ENCODE results near the gene ST6GALNAC4. TPM values are rescaled to one million over a fixed set of nuclear protein-coding genes. Genes with fewer than 3 reads are reported as not detected.

Gene ST6GALNAC4
- total RNA-seq, 1 donor from 2014 or later = 25.6 TPM

DNA sequence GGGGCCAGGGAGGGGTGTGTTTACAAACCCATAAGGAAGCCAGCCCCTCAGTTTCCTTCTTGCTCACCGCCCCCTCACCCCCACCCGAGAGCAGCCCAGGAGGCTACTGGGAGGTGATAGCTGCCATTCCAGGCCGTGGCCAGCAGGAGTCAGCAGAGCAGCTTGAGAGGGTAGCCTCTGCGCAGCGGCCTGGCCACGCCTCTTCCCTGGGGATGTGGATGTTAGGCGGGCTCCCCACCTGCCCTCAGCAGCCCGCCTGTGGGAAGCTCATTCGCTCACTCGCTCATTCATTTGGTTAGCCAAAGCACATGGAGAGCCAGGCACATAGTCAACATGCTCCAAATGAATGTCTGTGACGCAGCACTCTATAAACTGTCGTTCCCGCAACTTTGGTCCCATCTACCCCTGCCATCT lies 26.9 kb upstream of the ST6GALNAC4 start:
- Mint-ChIP-seq H3K27ac (peak overlapping the region; percentile 51), H3K4me1 (ENCODE audit: low read depth) (peaks cover 15% of the 10 kb centered on the region), H3K27me3 (ENCODE audit: low read depth) (no peaks in the 10 kb centered on the region), H3K9me3 (no peaks in the 10 kb centered on the region), H3K4me3 (ENCODE audit: low read depth) (no peak overlapping the region), H3K36me3 (ENCODE audit: low read depth) (peaks cover 69% of the 10 kb centered on the region)
- DNase-seq (ENCODE audit: low spot score) = peak; percentile 65
- intact Hi-C loops (cut with micrococcal nuclease) = loop anchor here (1.0 to 2.0 kb wide), 3 partner anchors 27 to 173 kb away; no protein-coding TSS in a partner anchor

DNA sequence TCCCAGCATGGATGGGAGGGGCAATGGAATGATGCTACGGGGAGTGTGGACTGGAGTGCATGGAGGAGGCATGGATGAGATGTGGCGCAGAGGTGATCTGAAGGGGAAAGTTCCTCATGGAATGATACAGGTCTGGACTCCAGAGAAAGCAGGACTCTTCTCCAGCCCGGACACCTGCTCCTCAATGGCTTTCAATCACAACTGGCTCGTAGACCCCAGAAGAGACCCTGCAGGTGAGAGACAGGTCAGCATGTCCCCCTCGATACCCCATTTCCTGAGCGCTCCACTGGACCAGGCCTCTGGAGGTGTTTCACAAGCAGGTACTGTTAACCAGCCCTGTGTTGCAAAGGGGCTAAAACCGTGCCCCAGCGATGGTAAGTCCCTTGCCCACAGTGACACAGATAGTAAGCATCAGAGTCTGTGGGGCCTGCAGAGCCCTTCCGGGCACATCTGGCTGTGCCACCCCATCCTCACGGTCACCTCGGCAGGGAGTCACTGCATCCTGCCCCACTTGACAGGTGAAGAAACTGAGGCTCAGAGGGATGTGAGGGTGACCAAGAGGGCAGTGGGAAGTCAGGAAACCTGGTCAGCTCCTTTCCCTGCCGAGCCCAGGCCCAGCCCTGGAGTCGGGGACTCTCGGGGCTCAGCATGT lies 26.3 kb upstream of the ST6GALNAC4 start:
- H3K4me3 Mint-ChIP-seq (ENCODE audit: low read depth) = no peak overlapping the region
- no peaks in the 10 kb centered on the region for H3K9me3 Mint-ChIP-seq
- no peak for DNase-seq (ENCODE audit: low spot score)
- no peaks in the 10 kb centered on the region for H3K27me3 Mint-ChIP-seq (ENCODE audit: low read depth)
- peaks cover 12% of the 10 kb centered on the region for H3K4me1 Mint-ChIP-seq (ENCODE audit: low read depth)
- peak overlapping the region; percentile 56 for H3K27ac Mint-ChIP-seq
- intact Hi-C loops (cut with micrococcal nuclease) = loop anchor here (1.0 to 2.0 kb wide), 3 partner anchors 28 to 174 kb away; no protein-coding TSS in a partner anchor
- H3K36me3 Mint-ChIP-seq (ENCODE audit: low read depth) = peaks cover 64% of the 10 kb centered on the region

DNA sequence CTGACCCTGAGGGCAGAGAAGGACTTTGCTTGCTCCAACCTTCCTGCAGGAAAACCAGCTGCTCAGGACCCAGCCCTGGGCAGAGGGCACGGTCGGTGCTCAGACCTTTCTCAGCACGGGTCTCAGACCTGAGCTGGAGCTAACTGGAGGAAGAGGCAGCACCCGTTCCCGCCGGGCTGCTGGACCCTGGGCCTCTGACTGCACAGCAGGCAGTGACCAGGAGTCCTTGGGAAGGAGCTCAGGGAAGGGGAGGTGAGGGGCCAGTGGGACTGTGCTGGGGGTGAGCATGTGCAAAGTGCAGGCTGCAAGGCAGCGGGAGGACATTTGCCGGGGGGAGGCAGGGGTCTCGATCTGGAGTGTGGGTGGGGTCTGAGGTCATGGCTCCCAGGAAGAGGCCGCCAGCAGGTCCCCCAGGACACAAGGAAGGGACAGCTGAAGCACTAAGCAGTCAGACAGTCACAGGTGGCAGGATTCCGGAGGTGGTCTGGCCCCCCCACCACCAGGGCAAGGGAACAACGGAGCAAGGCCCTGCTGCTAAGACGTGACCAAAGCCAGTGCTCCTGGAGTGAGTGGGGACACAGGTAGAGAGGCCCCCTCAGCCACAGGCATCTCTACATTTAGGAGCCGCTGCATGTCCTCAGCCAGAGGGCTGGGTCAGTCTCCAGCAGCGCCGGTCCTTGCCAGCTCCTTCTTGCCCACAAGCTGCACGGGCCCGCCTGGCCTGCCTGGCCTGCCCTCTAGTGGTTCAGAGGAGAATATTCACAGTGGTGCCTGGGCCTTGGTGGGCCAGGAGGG lies 25.6 kb upstream of the ST6GALNAC4 start:
- H3K4me1 Mint-ChIP-seq (ENCODE audit: low read depth) = peaks cover 16% of the 10 kb centered on the region
- no peaks in the 10 kb centered on the region for H3K9me3 Mint-ChIP-seq

GRCh38 chr9:127941961-127942215 lies 25.0 kb upstream of the ST6GALNAC4 start:
- Mint-ChIP-seq H3K27ac (no peak overlapping the region), H3K36me3 (ENCODE audit: low read depth) (peaks cover 61% of the 10 kb centered on the region), H3K27me3 (ENCODE audit: low read depth) (no peaks in the 10 kb centered on the region), H3K4me1 (ENCODE audit: low read depth) (peaks cover 18% of the 10 kb centered on the region), H3K4me3 (ENCODE audit: low read depth) (no peak overlapping the region), H3K9me3 (no peaks in the 10 kb centered on the region)
- DNase-seq (ENCODE audit: low spot score) = no peak
- intact Hi-C loops (cut with micrococcal nuclease) = loop anchor here (2.0 kb wide), 2 partner anchors 29 to 175 kb away; no protein-coding TSS in a partner anchor

More for the DNA sequence above, 25.6 kb upstream of the ST6GALNAC4 start:
- no peak overlapping the region for H3K4me3 Mint-ChIP-seq (ENCODE audit: low read depth)
- DNase-seq (ENCODE audit: low spot score) = no peak
- no peaks in the 10 kb centered on the region for H3K27me3 Mint-ChIP-seq (ENCODE audit: low read depth)
- intact Hi-C loops (cut with micrococcal nuclease) = loop anchor here (1.0 to 2.0 kb wide), 3 partner anchors 28 to 174 kb away; no protein-coding TSS in a partner anchor
- peak overlapping the region; percentile 56 for H3K27ac Mint-ChIP-seq
- peaks cover 60% of the 10 kb centered on the region for H3K36me3 Mint-ChIP-seq (ENCODE audit: low read depth)

GRCh38 chr9:127941062-127941960 lies 24.5 kb upstream of the ST6GALNAC4 start:
- H3K4me1 Mint-ChIP-seq (ENCODE audit: low read depth) = peaks cover 24% of the 10 kb centered on the region
- no peaks in the 10 kb centered on the region for H3K9me3 Mint-ChIP-seq
- no peak overlapping the region for H3K4me3 Mint-ChIP-seq (ENCODE audit: low read depth)
- DNase-seq (ENCODE audit: low spot score) = no peak
- H3K27ac Mint-ChIP-seq = no peak overlapping the region
- H3K36me3 Mint-ChIP-seq (ENCODE audit: low read depth) = peaks cover 58% of the 10 kb centered on the region
- no peaks in the 10 kb centered on the region for H3K27me3 Mint-ChIP-seq (ENCODE audit: low read depth)
- intact Hi-C loops (cut with micrococcal nuclease) = no loop called here

DNA sequence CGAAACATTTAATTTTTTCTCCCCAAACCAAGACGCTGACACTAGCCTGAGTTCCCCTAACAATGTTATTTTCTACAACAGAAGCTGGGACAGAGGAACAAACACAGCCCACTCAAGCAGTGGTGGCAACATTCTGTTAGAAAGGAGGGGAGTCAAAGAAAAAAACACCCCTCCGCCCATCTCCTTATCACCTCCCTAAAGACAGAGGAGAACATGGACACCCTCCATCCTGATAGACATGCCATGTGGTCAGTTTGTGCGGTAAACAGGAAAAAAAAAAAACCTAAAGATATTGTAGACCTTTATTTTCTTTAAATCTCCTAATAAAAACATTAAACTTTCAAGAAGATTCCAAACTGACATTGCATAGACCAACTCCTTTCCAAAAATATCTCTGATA lies 23.8 kb upstream of the ST6GALNAC4 start:
- H3K27ac Mint-ChIP-seq = no peak overlapping the region

DNA sequence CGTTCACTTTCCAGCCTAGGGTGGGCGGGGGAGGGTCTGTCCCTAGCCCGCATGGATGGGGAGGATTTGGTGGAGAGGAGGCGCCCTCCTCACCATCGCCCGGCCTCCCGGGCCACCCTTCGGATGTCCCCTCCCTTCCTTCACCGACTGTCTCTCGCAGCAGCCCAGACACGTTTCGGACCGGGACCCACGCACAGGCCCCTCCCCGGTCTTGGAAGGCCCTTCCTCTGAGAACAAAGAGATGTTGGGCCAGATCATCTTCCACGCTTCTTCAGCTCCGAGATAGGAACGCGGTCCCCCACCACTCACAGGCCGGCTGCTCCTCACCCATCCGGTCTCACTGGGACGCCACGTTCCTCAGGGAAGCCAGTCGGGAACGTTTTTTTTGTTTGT lies 21.5 kb upstream of the ST6GALNAC4 start:
- Mint-ChIP-seq H3K36me3 (ENCODE audit: low read depth) (peaks cover 53% of the 10 kb centered on the region), H3K4me3 (ENCODE audit: low read depth) (peak overlapping the region; percentile 47), H3K27me3 (ENCODE audit: low read depth) (no peaks in the 10 kb centered on the region), H3K27ac (peak overlapping the region; percentile 55), H3K9me3 (no peaks in the 10 kb centered on the region), H3K4me1 (ENCODE audit: low read depth) (peaks cover 34% of the 10 kb centered on the region)
- intact Hi-C loops (cut with micrococcal nuclease) = no loop called here
- DNase-seq (ENCODE audit: low spot score) = no peak

More for the DNA sequence above, 23.8 kb upstream of the ST6GALNAC4 start:
- Mint-ChIP-seq H3K27me3 (ENCODE audit: low read depth) (no peaks in the 10 kb centered on the region), H3K4me1 (ENCODE audit: low read depth) (peaks cover 31% of the 10 kb centered on the region), H3K4me3 (ENCODE audit: low read depth) (no peak overlapping the region), H3K9me3 (no peaks in the 10 kb centered on the region), H3K36me3 (ENCODE audit: low read depth) (peaks cover 61% of the 10 kb centered on the region)
- intact Hi-C loops (cut with micrococcal nuclease) = no loop called here
- DNase-seq (ENCODE audit: low spot score) = no peak

DNA sequence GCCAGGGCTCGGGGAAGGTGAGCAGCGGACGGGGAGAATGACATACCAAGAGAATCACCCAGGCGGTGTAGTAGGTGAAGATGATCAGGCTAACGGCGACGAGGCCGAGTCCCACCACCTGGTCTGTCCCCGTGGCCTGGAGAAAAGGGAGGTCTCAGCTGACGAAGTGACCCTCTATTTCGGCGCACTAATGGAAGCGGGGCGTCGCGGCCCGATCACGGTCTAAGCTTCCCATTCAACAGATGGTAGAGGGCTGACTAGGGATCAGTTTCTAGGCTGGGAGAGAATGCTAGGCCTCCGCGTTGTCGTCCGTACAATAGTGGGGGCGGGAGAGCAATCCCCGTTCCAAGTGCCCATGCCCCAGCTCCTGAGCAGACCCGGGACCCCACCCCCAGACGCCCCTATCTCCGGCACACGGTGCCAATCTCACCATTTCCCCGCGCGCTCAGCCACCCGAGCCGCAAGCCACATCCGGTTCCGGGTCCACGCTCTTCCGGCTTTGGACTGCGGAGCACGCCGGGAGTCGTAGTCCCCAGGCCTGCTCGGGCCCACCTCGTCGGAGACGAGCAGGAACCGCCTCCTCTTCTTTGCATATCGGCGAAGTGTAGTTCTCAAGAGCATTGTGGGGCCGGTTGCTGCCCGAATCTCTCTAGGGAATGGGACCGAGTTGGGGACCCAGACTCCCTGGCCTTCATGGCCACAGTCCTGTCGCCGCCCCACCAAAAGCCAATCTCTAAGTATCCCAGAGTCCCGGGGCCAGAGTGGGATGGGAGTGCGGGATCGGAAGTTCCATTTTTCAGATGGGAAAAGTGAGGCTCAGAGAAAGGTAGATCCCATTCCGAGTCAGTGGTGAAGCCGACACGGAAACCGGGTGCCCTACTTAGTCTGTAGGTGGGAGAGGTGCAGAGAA lies 20.8 kb upstream of the ST6GALNAC4 start, which contains the start of gene DPM2:
Gene DPM2 (minus strand): TSS at position 467 of the 910 bp plus-strand sequence. CDS start 34 bp downstream, at position 433.
- Mint-ChIP-seq H3K4me1 (ENCODE audit: low read depth) (peaks cover 31% of the 10 kb centered on the region), H3K27ac (peak within 1 kb of the TSS; percentile 91), H3K9me3 (no peaks in the 10 kb centered on the region), H3K27me3 (ENCODE audit: low read depth) (no peaks in the 10 kb centered on the region), H3K4me3 (ENCODE audit: low read depth) (peak within 1 kb of the TSS; percentile 94), H3K36me3 (ENCODE audit: low read depth) (peaks cover 53% of the 10 kb centered on the region)
- intact Hi-C loops (cut with micrococcal nuclease) = no loop called here
- peak; percentile 87 for DNase-seq (ENCODE audit: low spot score)

DNA sequence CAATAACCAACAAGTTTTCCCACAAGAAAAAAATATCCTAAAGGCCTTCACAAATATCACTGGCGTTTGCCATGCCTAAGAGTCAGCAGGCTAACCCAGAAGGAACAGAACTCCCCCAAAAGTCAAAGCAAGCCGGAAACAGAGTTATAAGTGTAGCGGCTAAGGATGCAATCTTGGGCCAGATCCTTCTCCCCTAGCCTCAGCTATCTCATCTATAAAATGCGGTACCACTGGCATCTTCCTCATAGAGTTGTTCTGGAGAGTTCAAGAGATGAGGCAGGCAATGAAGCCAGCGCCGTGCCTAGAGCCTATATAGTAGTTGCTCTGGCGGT lies 20.2 kb upstream of the ST6GALNAC4 start:
- H3K36me3 Mint-ChIP-seq (ENCODE audit: low read depth) = peaks cover 47% of the 10 kb centered on the region
- peak overlapping the region; percentile 91 for H3K27ac Mint-ChIP-seq
- intact Hi-C loops (cut with micrococcal nuclease) = no loop called here
- no peaks in the 10 kb centered on the region for H3K9me3 Mint-ChIP-seq
- H3K4me1 Mint-ChIP-seq (ENCODE audit: low read depth) = peaks cover 31% of the 10 kb centered on the region
- DNase-seq (ENCODE audit: low spot score) = no peak
- H3K27me3 Mint-ChIP-seq (ENCODE audit: low read depth) = no peaks in the 10 kb centered on the region
- peak overlapping the region; percentile 94 for H3K4me3 Mint-ChIP-seq (ENCODE audit: low read depth)

DNA sequence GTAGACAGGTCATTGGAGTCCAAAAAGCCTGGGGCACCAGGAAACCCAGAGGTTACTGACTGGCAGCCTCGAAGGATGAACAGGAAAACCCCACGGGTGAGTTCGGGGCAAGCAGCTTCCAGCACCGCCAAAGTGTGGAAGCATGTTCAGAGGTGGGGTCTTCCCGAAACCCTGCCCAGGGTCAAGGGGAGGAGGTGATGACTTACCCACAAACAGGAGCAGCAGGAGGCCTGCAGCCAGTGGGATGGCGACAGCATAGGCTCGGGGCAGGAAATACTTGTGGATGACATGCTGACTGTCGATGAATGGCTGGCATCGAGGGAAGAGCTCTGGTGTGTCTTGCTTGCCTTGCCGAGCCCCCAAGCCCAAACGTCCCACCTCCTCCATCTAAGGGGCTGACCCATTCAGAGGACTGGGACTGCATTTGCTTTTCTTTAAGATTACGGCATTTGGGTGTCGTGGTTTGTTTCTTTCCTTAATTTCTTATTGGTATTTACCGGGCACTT lies 19.6 kb upstream of the ST6GALNAC4 start:
- no peak for DNase-seq (ENCODE audit: low spot score)
- Mint-ChIP-seq H3K36me3 (ENCODE audit: low read depth) (peaks cover 43% of the 10 kb centered on the region), H3K27ac (peak overlapping the region; percentile 86), H3K4me3 (ENCODE audit: low read depth) (peak overlapping the region; percentile 94), H3K9me3 (no peaks in the 10 kb centered on the region), H3K27me3 (ENCODE audit: low read depth) (no peaks in the 10 kb centered on the region), H3K4me1 (ENCODE audit: low read depth) (peaks cover 34% of the 10 kb centered on the region)
- intact Hi-C loops (cut with micrococcal nuclease) = no loop called here

- H3K4me1 Mint-ChIP-seq (ENCODE audit: low read depth) = peaks cover 40% of the 10 kb centered on the region
- H3K4me3 Mint-ChIP-seq (ENCODE audit: low read depth) = peak overlapping the region; percentile 94
- DNase-seq (ENCODE audit: low spot score) = no peak
- no peaks in the 10 kb centered on the region for H3K27me3 Mint-ChIP-seq (ENCODE audit: low read depth)
- peak overlapping the region; percentile 86 for H3K27ac Mint-ChIP-seq
- intact Hi-C loops (cut with micrococcal nuclease) = no loop called here
- no peaks in the 10 kb centered on the region for H3K9me3 Mint-ChIP-seq
- peaks cover 39% of the 10 kb centered on the region for H3K36me3 Mint-ChIP-seq (ENCODE audit: low read depth)
Measured at GRCh38 chr9:127935765-127936221, 19.0 kb upstream of the ST6GALNAC4 start.
